Ishikawa (cell line): ENCODE results near the gene ANKRD13D.

ENCODE experiments used
- CEBPB ChIP-seq: IDR thresholded peaks from 2 replicates; pipeline ENCODE4 v1.6.1; 2012
- EGR1 ChIP-seq: IDR thresholded peaks from 2 replicates; pipeline ENCODE4 v1.6.1; 2012
- EP300 ChIP-seq: IDR thresholded peaks from 2 replicates; pipeline ENCODE4 v1.6.1; 2012; ENCODE audit warnings: borderline replicate concordance
- FOXM1 ChIP-seq: IDR thresholded peaks from 2 replicates; pipeline ENCODE4 v1.6.1; 2012; ENCODE audit warnings: low read depth, borderline replicate concordance
- MAX ChIP-seq: IDR thresholded peaks from 2 replicates; pipeline ENCODE4 v1.6.1; 2012
- RAD21 ChIP-seq: IDR thresholded peaks from 2 replicates; pipeline ENCODE4 v1.6.1; 2012; ENCODE audit warnings: low read depth
- REST ChIP-seq: IDR thresholded peaks from 2 replicates; pipeline ENCODE4 v1.6.1; 2012; ENCODE audit warnings: low read depth, mild to moderate bottlenecking
- TAF1 ChIP-seq: IDR thresholded peaks from 2 replicates; pipeline ENCODE4 v1.6.1; 2012; ENCODE audit warnings: low read depth, mild to moderate bottlenecking
- TCF12 ChIP-seq: IDR thresholded peaks from 2 replicates; pipeline ENCODE4 v1.6.1; 2012; ENCODE audit warnings: low read depth
- TEAD4 ChIP-seq: IDR thresholded peaks from 2 replicates; pipeline ENCODE4 v1.6.1; 2012
- USF1 ChIP-seq: IDR thresholded peaks from 2 replicates; pipeline ENCODE4 v1.6.1; 2012
- YY1 ChIP-seq: IDR thresholded peaks from 2 replicates; pipeline ENCODE4 v1.6.1; 2012; ENCODE audit warnings: low read depth
- ZBTB7A ChIP-seq: IDR thresholded peaks from 2 replicates; pipeline ENCODE4 v1.6.1; 2012; ENCODE audit warnings: low read depth

- no peak for TF ChIP-seq USF1
- TF ChIP-seq MAX, result no peak
- TF ChIP-seq TAF1, result no peak
- TF ChIP-seq RAD21, result no peak
- no peak for TF ChIP-seq EP300
- TF ChIP-seq TCF12, result no peak
- TF ChIP-seq CEBPB, result no peak
- TF ChIP-seq REST, result no peak
- no peak for TF ChIP-seq EGR1
- no peak for TF ChIP-seq ZBTB7A
- TF ChIP-seq YY1, result no peak
- no peak for TF ChIP-seq FOXM1
- TF ChIP-seq TEAD4, result no peak
Measured at GRCh38 chr11:67304511-67305113, 15.5 kb downstream of the ANKRD13D start.
